RWPE2 (cell line): ENCODE results near the gene TMC2.
A peak's percentile ranks its signal among the peaks of the same experiment; 100 is the strongest.

ENCODE experiments used
- ATAC-seq: fragments of 200-7000 bp; cut with Tn5 transposase; 3 replicates; pipeline ENCODE4 v1.9.1; 2021; ENCODE audit warnings: low read depth
- DNase-seq: peaks from one replicate; pipeline ENCODE4 v3.0.0-alpha.2; 2020; ENCODE audit warnings: low spot score
- H3K27ac ChIP-seq: fragments of 450-650 bp; 2 replicates; pipeline ENCODE4 v1.5.1; 2017; ENCODE audit warnings: mild to moderate bottlenecking; ENCODE audit not compliant: poor library complexity, severe bottlenecking
- H3K27me3 ChIP-seq: fragments of 250-450 bp; sonication (Bioruptor Pico); 2 replicates; pipeline ENCODE4 v1.5.1; 2021; ENCODE audit warnings: mild to moderate bottlenecking, moderate library complexity; ENCODE audit not compliant: insufficient read depth, poor library complexity, severe bottlenecking
- H3K36me3 ChIP-seq: fragments of 250-450 bp; sonication (Bioruptor Pico); 2 replicates; pipeline ENCODE4 v1.5.1; 2020; ENCODE audit warnings: low read depth, mild to moderate bottlenecking, moderate library complexity
- H3K4me1 ChIP-seq: fragments of 250-450 bp; sonication (Bioruptor Pico); 2 replicates; pipeline ENCODE4 v1.5.1; 2021; ENCODE audit warnings: mild to moderate bottlenecking, moderate library complexity; ENCODE audit not compliant: insufficient read depth, poor library complexity, severe bottlenecking
- H3K4me3 ChIP-seq: fragments of 250-450 bp; sonication (Bioruptor Pico); 2 replicates; pipeline ENCODE4 v1.5.1; 2021; ENCODE audit warnings: mild to moderate bottlenecking, moderate library complexity; ENCODE audit not compliant: severe bottlenecking
- H3K9me3 ChIP-seq: fragments of 250-450 bp; sonication (Bioruptor Pico); 2 replicates; pipeline ENCODE4 v1.5.1; 2021; ENCODE audit warnings: mild to moderate bottlenecking, moderate library complexity; ENCODE audit not compliant: severe bottlenecking
- CTCF ChIP-seq: fragments of 450-650 bp; IDR thresholded peaks from one replicate; pipeline ENCODE4 v1.5.1; 2017; ENCODE audit warnings: mild to moderate bottlenecking, moderate library complexity; ENCODE audit not compliant: poor library complexity, severe bottlenecking

TMC2 gene

GRCh38 chr20:2575682-2576081 is 39.3 kb downstream of the TMC2 start:
- Histone ChIP-seq H3K4me1 (no peaks in the 10 kb centered on the region), H3K27me3 (peaks cover 42% of the 10 kb centered on the region), H3K36me3 (no peaks in the 10 kb centered on the region), H3K9me3 (no peaks in the 10 kb centered on the region), H3K4me3 (no peak overlapping the region), H3K27ac (no peak overlapping the region)
- DNase-seq: no peak
- no peak for ATAC-seq
- no peak for TF ChIP-seq CTCF

- DNase-seq: no peak
- peaks cover 40% of the 10 kb centered on the region for H3K27me3 ChIP-seq
- no peak overlapping the region for H3K27ac ChIP-seq
- H3K4me3 ChIP-seq: no peak overlapping the region
- TF ChIP-seq CTCF: no peak
- no peaks in the 10 kb centered on the region for H3K9me3 ChIP-seq
- no peaks in the 10 kb centered on the region for H3K36me3 ChIP-seq
- no peak for ATAC-seq
- no peaks in the 10 kb centered on the region for H3K4me1 ChIP-seq
Measured at GRCh38 chr20:2576317-2576727, 39.9 kb downstream of the TMC2 start.

- peaks cover 42% of the 10 kb centered on the region for H3K27me3 ChIP-seq
- no peak overlapping the region for H3K27ac ChIP-seq
- H3K4me3 ChIP-seq: no peak overlapping the region
- ATAC-seq (no peak), DNase-seq (no peak)
- H3K4me1 ChIP-seq: no peaks in the 10 kb centered on the region
- no peaks in the 10 kb centered on the region for H3K36me3 ChIP-seq
- no peaks in the 10 kb centered on the region for H3K9me3 ChIP-seq
- TF ChIP-seq CTCF: no peak
Measured at GRCh38 chr20:2578475-2579192, 42.3 kb downstream of the TMC2 start.

DNA sequence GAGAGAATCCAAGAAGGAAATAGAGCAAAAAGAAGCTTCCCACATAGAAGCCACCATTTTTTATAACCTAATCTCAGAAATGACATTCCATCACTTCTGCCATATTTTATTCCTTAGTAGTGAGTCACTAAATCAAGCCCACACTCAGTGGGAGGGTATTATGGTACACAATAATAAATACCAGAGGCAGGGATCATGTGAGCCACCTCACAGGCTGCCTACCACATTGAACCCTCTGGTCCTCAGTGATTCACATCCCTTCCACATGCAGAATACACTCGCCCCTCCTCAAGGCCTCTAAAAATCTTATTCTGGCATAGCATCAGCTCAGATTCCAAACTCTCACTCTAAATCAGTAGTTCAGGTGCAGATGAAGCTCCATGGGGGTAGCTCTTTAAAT is 49.4 kb downstream of the TMC2 start:
- DNase-seq: no peak
- peak; percentile 70 for ATAC-seq
- Histone ChIP-seq H3K27me3 (peaks cover 10% of the 10 kb centered on the region), H3K9me3 (no peaks in the 10 kb centered on the region), H3K27ac (no peak overlapping the region), H3K36me3 (no peaks in the 10 kb centered on the region), H3K4me1 (no peaks in the 10 kb centered on the region), H3K4me3 (no peak overlapping the region)
- no peak for TF ChIP-seq CTCF

GRCh38 chr20:2593756-2594155 is 57.4 kb downstream of the TMC2 start:
- no peaks in the 10 kb centered on the region for H3K4me1 ChIP-seq
- TF ChIP-seq CTCF: no peak

More at GRCh38 chr20:2593756-2594155, 57.4 kb downstream of the TMC2 start:
- no peak for ATAC-seq
- no peak overlapping the region for H3K27ac ChIP-seq
- no peak for DNase-seq
- H3K27me3 ChIP-seq: peaks cover 5% of the 10 kb centered on the region
- no peak overlapping the region for H3K4me3 ChIP-seq
- H3K9me3 ChIP-seq: no peaks in the 10 kb centered on the region
- no peaks in the 10 kb centered on the region for H3K36me3 ChIP-seq
